ENCODE measurements around the gene TMEM144.

TMEM144 gene

DNA sequence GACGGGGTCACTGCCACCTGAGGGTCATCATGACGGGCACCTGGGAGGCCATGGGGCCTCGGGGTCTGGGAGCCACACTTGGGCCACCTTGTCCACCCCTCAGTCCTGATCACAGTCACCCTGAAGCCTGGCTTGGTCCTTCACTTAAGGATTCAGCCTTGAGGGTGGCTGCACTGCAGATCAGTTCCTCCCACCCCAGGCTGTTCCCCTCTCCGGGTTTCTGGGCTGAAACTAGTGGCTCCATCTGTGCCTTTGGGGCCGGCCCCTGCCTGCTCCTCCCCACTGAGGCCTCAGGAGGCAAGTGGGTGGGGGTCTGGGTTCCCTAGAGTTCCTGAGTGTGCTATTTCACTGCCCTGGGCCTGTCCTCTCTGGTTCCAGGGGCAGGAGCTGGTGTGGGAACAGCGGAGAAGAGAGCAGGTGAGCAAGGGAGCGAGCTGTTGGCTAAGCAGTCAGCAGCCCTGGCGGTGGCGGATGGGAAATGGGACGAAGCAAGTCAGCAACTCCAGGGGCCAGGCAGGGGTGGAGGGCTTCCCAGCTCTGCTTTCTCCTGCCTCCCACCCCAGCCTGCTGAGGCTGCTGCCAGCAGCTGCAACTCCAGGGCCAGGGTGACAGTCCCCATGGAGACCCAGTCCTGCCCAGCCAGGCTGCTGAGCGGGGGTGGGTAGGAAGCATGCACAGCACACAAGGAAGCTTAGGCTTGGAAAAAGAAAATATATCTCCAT lies 81.2 kb downstream of the TMEM144 start:
- DNase-seq (ENCODE audit: low spot score) = no peak
- TF ChIP-seq, protein P1, sequence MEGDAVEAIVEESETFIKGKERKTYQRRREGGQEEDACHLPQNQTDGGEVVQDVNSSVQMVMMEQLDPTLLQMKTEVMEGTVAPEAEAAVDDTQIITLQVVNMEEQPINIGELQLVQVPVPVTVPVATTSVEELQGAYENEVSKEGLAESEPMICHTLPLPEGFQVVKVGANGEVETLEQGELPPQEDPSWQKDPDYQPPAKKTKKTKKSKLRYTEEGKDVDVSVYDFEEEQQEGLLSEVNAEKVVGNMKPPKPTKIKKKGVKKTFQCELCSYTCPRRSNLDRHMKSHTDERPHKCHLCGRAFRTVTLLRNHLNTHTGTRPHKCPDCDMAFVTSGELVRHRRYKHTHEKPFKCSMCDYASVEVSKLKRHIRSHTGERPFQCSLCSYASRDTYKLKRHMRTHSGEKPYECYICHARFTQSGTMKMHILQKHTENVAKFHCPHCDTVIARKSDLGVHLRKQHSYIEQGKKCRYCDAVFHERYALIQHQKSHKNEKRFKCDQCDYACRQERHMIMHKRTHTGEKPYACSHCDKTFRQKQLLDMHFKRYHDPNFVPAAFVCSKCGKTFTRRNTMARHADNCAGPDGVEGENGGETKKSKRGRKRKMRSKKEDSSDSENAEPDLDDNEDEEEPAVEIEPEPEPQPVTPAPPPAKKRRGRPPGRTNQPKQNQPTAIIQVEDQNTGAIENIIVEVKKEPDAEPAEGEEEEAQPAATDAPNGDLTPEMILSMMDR (IDR thresholded peaks at IDR 0.05; ENCODE audit: poor library complexity, severe bottlenecking) = no peak
- Histone ChIP-seq H3K27ac (ENCODE audit: poor library complexity, severe bottlenecking) (no peak overlapping the region), H3K9me3 (ENCODE audit: severe bottlenecking) (no peaks in the 10 kb centered on the region), H3K27me3 (ENCODE audit: insufficient read depth, poor library complexity, severe bottlenecking) (no peaks in the 10 kb centered on the region), H3K4me3 (ENCODE audit: severe bottlenecking) (no peak overlapping the region), H3K4me1 (ENCODE audit: insufficient read depth, poor library complexity, severe bottlenecking) (no peaks in the 10 kb centered on the region), H3K36me3 (ENCODE audit: low read depth) (no peaks in the 10 kb centered on the region)
- ATAC-seq (ENCODE audit: low read depth) = no peak

DNA sequence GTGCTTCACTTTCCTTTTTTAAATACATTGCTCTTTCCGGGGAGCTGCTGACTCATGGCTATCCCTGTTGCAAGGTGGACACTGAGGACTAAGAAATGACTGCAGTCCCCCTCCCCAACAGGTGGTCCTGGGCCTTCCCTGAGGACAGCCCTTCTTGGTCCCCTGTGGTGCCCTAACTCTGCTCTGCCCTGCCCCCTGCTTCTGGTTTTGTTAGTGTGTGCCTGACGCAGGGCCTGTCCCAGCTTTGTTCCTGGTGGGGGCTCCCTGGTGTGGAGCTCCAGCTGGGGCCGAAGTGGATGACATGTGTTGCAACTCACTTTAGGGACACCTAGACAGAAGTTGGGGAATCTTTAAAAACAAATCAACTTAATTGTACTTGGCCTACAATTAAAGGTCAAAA lies 81.9 kb downstream of the TMEM144 start:
- Histone ChIP-seq H3K4me1 (ENCODE audit: insufficient read depth, poor library complexity, severe bottlenecking) (no peaks in the 10 kb centered on the region), H3K27ac (ENCODE audit: poor library complexity, severe bottlenecking) (no peak overlapping the region), H3K4me3 (ENCODE audit: severe bottlenecking) (no peak overlapping the region), H3K36me3 (ENCODE audit: low read depth) (no peaks in the 10 kb centered on the region), H3K9me3 (ENCODE audit: severe bottlenecking) (no peaks in the 10 kb centered on the region), H3K27me3 (ENCODE audit: insufficient read depth, poor library complexity, severe bottlenecking) (no peaks in the 10 kb centered on the region)
- no peak for DNase-seq (ENCODE audit: low spot score)
- ATAC-seq (ENCODE audit: low read depth) = no peak
- TF ChIP-seq, protein P1 (IDR thresholded peaks at IDR 0.05; ENCODE audit: poor library complexity, severe bottlenecking) = no peak

DNA sequence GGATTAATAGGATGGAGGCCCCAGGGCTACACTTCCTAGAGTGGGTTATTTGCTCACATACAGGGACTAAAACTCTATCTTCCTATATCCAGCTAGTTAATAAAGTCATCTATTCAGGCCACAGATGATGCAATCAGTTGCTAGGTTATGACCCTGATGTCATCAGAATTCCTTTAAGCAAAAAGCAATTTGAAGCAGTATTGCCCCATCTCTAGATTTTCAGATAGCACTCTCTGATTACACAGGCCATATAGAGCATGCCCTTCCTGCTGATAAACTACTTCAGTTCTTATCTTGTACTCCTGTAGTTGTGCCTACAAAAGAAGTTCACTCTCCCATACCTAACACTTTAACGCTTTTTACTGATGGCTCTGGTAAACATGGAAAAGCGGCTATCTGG lies 84.8 kb downstream of the TMEM144 start:
- Histone ChIP-seq H3K27ac (ENCODE audit: poor library complexity, severe bottlenecking) (no peak overlapping the region), H3K4me3 (ENCODE audit: severe bottlenecking) (no peak overlapping the region), H3K27me3 (ENCODE audit: insufficient read depth, poor library complexity, severe bottlenecking) (no peaks in the 10 kb centered on the region), H3K4me1 (ENCODE audit: insufficient read depth, poor library complexity, severe bottlenecking) (no peaks in the 10 kb centered on the region), H3K9me3 (ENCODE audit: severe bottlenecking) (no peaks in the 10 kb centered on the region), H3K36me3 (ENCODE audit: low read depth) (no peaks in the 10 kb centered on the region)
- no peak for ATAC-seq (ENCODE audit: low read depth)
- TF ChIP-seq, protein P1 (IDR thresholded peaks at IDR 0.05; ENCODE audit: poor library complexity, severe bottlenecking) = no peak
- DNase-seq (ENCODE audit: low spot score) = no peak

DNA sequence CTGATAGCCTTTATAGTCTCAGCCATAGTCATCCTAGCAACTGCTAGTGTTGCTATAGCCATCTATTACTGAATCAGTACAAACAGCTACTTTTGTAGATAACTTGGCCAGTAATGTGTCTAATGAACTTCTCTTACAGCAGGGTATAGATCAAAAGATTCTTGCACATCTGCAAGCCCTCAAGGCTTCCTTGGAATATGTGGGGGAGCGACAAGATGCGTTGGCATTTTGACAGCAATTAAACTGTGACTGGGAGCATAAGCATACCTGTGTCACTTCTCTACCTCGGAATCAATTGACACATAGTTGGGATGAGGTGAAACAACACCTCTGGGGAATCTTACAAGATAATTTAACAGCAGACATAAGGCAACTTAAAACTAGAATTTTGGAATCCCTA lies 87.6 kb downstream of the TMEM144 start:
- no peak for ATAC-seq (ENCODE audit: low read depth)
- H3K4me1 ChIP-seq (ENCODE audit: insufficient read depth, poor library complexity, severe bottlenecking) = peaks cover 8% of the 10 kb centered on the region
- TF ChIP-seq, protein P1 (IDR thresholded peaks at IDR 0.05; ENCODE audit: poor library complexity, severe bottlenecking) = no peak
- no peak for DNase-seq (ENCODE audit: low spot score)
- no peak overlapping the region for H3K27ac ChIP-seq (ENCODE audit: poor library complexity, severe bottlenecking)
- no peaks in the 10 kb centered on the region for H3K36me3 ChIP-seq (ENCODE audit: low read depth)
- H3K4me3 ChIP-seq (ENCODE audit: severe bottlenecking) = no peak overlapping the region
- H3K9me3 ChIP-seq (ENCODE audit: severe bottlenecking) = no peaks in the 10 kb centered on the region
- no peaks in the 10 kb centered on the region for H3K27me3 ChIP-seq (ENCODE audit: insufficient read depth, poor library complexity, severe bottlenecking)

DNA sequence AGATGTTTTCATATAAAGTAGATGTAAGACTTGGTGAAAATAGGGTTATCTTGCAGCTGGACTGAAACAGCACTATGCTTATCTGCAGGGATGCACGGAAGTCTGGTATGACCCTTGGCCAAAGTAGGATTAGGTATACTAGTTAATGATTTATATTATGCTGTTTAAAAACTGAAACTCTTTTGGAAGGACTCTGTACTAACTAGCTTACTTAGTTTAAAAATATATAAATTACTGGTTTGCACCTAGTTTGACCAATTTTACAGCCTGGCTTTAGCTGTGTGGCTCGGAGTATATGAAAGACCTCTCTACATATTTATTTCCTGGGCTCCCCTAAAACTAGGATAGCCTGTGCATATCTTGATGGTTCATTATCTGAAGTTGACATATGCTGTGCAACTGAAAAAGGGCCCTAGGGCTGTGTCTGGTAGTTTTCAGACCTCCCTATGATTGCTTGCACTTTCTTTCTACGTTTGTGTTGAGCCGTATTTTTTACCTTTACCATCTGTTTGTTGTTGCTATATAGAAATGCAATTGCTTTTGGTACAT lies 89.2 kb downstream of the TMEM144 start:
- Histone ChIP-seq H3K27me3 (ENCODE audit: insufficient read depth, poor library complexity, severe bottlenecking) (no peaks in the 10 kb centered on the region), H3K4me3 (ENCODE audit: severe bottlenecking) (no peak overlapping the region), H3K9me3 (ENCODE audit: severe bottlenecking) (no peaks in the 10 kb centered on the region), H3K4me1 (ENCODE audit: insufficient read depth, poor library complexity, severe bottlenecking) (peaks cover 13% of the 10 kb centered on the region), H3K36me3 (ENCODE audit: low read depth) (no peaks in the 10 kb centered on the region; the same call in 1 of the 2 replicates), H3K27ac (ENCODE audit: poor library complexity, severe bottlenecking) (no peak overlapping the region)
- DNase-seq (ENCODE audit: low spot score) (no peak), ATAC-seq (ENCODE audit: low read depth) (no peak)
- TF ChIP-seq, protein P1 (IDR thresholded peaks at IDR 0.05; ENCODE audit: poor library complexity, severe bottlenecking) = no peak

All from RWPE2 (cell line).